Measurements from ENCODE around the gene GLYR1.

DNA sequence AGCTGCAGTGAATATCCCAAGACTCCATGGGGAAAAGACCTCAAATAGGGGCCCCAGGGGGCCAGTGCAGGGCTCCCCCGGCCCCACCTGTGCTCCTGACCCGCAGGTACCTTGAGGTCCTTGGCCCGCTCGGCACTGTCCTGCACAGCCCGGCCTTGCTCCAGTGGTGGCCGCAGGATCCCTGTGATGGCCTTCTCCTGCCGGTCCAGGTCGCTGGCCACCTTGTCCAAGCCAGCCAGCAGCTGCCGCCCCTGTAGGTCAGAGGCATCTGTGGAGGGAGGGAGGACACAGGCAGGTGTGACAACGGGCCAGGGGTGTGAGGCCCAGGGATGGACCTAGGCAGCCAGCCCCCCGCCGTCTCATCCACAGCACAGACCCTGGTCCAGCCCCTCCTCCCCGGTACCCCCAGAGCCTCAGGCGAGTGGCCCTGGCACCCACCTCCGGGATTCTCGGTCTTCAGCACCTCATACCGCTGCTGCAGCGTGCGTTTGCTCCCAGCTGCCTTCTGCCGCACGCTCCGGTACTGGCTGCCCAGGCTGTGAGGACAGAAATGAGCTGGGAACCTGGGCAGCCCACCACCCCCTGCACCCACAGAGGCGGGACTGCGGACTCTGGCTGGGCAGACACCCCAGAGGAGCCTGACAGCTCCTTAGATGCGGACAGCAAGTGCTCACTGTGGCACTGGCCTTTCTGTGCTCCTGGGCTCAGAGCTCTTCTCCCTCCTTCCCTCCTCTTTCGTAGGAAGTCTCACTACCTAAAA, 46.2 kb upstream of the GLYR1 start:
- TF ChIP-seq EZH2phosphoT487 (IDR thresholded peaks at IDR 0.05; ENCODE audit: unreplicated experiment) (no peak), EZH2 (IDR thresholded peaks at IDR 0.05; ENCODE audit: low read depth, unreplicated experiment) (no peak), POLR2AphosphoS5 (IDR thresholded peaks at IDR 0.05; ENCODE audit: low read depth) (no peak), JUNB (IDR thresholded peaks at IDR 0.05; ENCODE audit: unreplicated experiment) (no peak), CREB1 (CRISPR knock-in tag; IDR thresholded peaks at IDR 0.05; ENCODE audit: low read depth) (no peak), ZNF331 (CRISPR knock-in tag; IDR thresholded peaks at IDR 0.05; ENCODE audit: low read depth) (no peak), ZNF114 (CRISPR knock-in tag; IDR thresholded peaks at IDR 0.05) (no peak), STAT1 (IDR thresholded peaks at IDR 0.05; ENCODE audit: unreplicated experiment) (no peak)
- TF ChIP-seq, protein P1, sequence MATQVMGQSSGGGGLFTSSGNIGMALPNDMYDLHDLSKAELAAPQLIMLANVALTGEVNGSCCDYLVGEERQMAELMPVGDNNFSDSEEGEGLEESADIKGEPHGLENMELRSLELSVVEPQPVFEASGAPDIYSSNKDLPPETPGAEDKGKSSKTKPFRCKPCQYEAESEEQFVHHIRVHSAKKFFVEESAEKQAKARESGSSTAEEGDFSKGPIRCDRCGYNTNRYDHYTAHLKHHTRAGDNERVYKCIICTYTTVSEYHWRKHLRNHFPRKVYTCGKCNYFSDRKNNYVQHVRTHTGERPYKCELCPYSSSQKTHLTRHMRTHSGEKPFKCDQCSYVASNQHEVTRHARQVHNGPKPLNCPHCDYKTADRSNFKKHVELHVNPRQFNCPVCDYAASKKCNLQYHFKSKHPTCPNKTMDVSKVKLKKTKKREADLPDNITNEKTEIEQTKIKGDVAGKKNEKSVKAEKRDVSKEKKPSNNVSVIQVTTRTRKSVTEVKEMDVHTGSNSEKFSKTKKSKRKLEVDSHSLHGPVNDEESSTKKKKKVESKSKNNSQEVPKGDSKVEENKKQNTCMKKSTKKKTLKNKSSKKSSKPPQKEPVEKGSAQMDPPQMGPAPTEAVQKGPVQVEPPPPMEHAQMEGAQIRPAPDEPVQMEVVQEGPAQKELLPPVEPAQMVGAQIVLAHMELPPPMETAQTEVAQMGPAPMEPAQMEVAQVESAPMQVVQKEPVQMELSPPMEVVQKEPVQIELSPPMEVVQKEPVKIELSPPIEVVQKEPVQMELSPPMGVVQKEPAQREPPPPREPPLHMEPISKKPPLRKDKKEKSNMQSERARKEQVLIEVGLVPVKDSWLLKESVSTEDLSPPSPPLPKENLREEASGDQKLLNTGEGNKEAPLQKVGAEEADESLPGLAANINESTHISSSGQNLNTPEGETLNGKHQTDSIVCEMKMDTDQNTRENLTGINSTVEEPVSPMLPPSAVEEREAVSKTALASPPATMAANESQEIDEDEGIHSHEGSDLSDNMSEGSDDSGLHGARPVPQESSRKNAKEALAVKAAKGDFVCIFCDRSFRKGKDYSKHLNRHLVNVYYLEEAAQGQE (IDR thresholded peaks at IDR 0.05; ENCODE audit: unreplicated experiment), result no peak
- TF ChIP-seq, protein P2, sequence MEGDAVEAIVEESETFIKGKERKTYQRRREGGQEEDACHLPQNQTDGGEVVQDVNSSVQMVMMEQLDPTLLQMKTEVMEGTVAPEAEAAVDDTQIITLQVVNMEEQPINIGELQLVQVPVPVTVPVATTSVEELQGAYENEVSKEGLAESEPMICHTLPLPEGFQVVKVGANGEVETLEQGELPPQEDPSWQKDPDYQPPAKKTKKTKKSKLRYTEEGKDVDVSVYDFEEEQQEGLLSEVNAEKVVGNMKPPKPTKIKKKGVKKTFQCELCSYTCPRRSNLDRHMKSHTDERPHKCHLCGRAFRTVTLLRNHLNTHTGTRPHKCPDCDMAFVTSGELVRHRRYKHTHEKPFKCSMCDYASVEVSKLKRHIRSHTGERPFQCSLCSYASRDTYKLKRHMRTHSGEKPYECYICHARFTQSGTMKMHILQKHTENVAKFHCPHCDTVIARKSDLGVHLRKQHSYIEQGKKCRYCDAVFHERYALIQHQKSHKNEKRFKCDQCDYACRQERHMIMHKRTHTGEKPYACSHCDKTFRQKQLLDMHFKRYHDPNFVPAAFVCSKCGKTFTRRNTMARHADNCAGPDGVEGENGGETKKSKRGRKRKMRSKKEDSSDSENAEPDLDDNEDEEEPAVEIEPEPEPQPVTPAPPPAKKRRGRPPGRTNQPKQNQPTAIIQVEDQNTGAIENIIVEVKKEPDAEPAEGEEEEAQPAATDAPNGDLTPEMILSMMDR (conservative IDR thresholded peaks at IDR 0.05; ENCODE audit: low read depth in 2 of 2), result no peak
- TF ChIP-seq, protein P3, sequence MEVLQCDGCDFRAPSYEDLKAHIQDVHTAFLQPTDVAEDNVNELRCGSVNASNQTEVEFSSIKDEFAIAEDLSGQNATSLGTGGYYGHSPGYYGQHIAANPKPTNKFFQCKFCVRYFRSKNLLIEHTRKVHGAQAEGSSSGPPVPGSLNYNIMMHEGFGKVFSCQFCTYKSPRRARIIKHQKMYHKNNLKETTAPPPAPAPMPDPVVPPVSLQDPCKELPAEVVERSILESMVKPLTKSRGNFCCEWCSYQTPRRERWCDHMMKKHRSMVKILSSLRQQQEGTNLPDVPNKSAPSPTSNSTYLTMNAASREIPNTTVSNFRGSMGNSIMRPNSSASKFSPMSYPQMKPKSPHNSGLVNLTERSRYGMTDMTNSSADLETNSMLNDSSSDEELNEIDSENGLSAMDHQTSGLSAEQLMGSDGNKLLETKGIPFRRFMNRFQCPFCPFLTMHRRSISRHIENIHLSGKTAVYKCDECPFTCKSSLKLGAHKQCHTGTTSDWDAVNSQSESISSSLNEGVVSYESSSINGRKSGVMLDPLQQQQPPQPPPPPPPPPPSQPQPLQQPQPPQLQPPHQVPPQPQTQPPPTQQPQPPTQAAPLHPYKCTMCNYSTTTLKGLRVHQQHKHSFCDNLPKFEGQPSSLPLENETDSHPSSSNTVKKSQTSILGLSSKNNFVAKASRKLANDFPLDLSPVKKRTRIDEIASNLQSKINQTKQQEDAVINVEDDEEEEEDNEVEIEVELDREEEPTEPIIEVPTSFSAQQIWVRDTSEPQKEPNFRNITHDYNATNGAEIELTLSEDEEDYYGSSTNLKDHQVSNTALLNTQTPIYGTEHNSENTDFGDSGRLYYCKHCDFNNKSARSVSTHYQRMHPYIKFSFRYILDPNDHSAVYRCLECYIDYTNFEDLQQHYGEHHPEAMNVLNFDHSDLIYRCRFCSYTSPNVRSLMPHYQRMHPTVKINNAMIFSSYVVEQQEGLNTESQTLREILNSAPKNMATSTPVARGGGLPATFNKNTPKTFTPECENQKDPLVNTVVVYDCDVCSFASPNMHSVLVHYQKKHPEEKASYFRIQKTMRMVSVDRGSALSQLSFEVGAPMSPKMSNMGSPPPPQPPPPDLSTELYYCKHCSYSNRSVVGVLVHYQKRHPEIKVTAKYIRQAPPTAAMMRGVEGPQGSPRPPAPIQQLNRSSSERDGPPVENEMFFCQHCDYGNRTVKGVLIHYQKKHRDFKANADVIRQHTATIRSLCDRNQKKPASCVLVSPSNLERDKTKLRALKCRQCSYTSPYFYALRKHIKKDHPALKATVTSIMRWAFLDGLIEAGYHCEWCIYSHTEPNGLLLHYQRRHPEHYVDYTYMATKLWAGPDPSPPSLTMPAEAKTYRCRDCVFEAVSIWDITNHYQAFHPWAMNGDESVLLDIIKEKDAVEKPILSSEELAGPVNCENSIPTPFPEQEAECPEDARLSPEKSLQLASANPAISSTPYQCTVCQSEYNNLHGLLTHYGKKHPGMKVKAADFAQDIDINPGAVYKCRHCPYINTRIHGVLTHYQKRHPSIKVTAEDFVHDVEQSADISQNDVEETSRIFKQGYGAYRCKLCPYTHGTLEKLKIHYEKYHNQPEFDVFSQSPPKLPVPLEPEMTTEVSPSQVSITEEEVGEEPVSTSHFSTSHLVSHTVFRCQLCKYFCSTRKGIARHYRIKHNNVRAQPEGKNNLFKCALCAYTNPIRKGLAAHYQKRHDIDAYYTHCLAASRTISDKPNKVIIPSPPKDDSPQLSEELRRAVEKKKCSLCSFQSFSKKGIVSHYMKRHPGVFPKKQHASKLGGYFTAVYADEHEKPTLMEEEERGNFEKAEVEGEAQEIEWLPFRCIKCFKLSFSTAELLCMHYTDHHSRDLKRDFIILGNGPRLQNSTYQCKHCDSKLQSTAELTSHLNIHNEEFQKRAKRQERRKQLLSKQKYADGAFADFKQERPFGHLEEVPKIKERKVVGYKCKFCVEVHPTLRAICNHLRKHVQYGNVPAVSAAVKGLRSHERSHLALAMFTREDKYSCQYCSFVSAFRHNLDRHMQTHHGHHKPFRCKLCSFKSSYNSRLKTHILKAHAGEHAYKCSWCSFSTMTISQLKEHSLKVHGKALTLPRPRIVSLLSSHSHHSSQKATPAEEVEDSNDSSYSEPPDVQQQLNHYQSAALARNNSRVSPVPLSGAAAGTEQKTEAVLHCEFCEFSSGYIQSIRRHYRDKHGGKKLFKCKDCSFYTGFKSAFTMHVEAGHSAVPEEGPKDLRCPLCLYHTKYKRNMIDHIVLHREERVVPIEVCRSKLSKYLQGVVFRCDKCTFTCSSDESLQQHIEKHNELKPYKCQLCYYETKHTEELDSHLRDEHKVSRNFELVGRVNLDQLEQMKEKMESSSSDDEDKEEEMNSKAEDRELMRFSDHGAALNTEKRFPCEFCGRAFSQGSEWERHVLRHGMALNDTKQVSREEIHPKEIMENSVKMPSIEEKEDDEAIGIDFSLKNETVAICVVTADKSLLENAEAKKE (CRISPR knock-in tag; IDR thresholded peaks at IDR 0.05), result no peak
- TF ChIP-seq, protein P4, sequence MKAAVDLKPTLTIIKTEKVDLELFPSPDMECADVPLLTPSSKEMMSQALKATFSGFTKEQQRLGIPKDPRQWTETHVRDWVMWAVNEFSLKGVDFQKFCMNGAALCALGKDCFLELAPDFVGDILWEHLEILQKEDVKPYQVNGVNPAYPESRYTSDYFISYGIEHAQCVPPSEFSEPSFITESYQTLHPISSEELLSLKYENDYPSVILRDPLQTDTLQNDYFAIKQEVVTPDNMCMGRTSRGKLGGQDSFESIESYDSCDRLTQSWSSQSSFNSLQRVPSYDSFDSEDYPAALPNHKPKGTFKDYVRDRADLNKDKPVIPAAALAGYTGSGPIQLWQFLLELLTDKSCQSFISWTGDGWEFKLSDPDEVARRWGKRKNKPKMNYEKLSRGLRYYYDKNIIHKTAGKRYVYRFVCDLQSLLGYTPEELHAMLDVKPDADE (IDR thresholded peaks at IDR 0.05), result no peak

Data from GM23338 (cell line).